Gastrocnemius medialis (tissue), 4 donors: Measurements from ENCODE around the gene GABBR2.

Source experiments
- CTCF ChIP-seq, 5 experiments: fragments of 450-650 bp in 3 of 5; fragments of 200-600 bp in 2 of 5; sonication (generic) in 2 of 5; IDR thresholded peaks in 4 of 5; conservative IDR thresholded peaks in 1 of 5; 1 replicate in 4 of 5; 2 replicates in 1 of 5; pipeline ENCODE4 v1.5.1; 2016 to 2019; ENCODE audit warnings: antibody characterized with exemption in 5 of 5, mild to moderate bottlenecking in 3 of 5, moderate library complexity in 3 of 5
- POLR2A ChIP-seq, 2 donors: fragments of 450-650 bp; IDR thresholded peaks; one replicate each; pipeline ENCODE4 v1.6.1; 2017; ENCODE audit warnings: antibody characterized with exemption in 2 of 2, mild to moderate bottlenecking in 2 of 2, moderate library complexity in 2 of 2

DNA sequence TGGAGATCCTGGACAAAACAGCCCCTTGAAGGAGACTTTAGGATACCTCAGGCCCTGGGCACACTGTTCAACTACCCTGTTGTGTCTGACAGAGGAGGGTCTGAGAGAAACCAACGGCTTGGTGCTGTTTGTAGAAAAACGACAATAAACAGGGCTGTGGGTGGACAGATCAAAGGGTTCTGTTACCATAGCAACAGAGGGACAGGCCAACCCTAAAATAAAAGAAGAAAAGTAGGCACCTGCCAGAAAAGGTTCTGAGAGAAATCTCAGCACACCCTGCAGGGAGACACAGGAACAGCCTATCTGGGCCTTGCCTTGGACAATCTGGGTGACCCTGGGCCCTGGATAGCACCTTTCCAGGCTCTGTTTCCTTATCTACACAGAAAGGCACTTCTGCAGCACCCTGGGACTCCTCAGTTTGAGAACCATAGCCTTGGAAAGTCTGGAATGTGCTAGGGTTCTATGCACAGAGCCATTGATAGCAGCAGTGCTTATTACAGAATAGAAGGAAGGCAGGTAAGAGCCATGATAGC, 348.5 kb downstream of the GABBR2 start:
- no peak for TF ChIP-seq POLR2A (IDR thresholded peaks at IDR 0.05)
- no peak for TF ChIP-seq CTCF (IDR thresholded peaks at IDR 0.05 in 4 of 5, conservative IDR thresholded peaks at IDR 0.05 in 1 of 5)
